HL-60 (cell line): ENCODE data around the gene CCDC107.

ENCODE experiments used
- GABPA ChIP-seq: IDR thresholded peaks from 2 replicates; pipeline ENCODE4 v1.6.1; 2012; ENCODE audit warnings: low read depth
- POLR2AphosphoS5 ChIP-seq: IDR thresholded peaks from 2 replicates; pipeline ENCODE4 v1.6.1; 2012; ENCODE audit warnings: low read depth
- SPI1 ChIP-seq: IDR thresholded peaks from 2 replicates; pipeline ENCODE4 v1.6.1; 2012; ENCODE audit warnings: low read depth, mild to moderate bottlenecking, borderline replicate concordance
- TF ChIP-seq, protein P1 (sequence below): IDR thresholded peaks from one replicate; pipeline ENCODE4 v1.5.1; 2011; ENCODE audit warnings: low read length, control low read depth, inconsistent platforms; ENCODE audit not compliant: insufficient read depth
- TF ChIP-seq, protein P2 (sequence below): IDR thresholded peaks from 2 replicates; pipeline ENCODE4 v1.6.1; 2012; ENCODE audit warnings: low read depth; ENCODE audit not compliant: insufficient replicate concordance

DNA sequence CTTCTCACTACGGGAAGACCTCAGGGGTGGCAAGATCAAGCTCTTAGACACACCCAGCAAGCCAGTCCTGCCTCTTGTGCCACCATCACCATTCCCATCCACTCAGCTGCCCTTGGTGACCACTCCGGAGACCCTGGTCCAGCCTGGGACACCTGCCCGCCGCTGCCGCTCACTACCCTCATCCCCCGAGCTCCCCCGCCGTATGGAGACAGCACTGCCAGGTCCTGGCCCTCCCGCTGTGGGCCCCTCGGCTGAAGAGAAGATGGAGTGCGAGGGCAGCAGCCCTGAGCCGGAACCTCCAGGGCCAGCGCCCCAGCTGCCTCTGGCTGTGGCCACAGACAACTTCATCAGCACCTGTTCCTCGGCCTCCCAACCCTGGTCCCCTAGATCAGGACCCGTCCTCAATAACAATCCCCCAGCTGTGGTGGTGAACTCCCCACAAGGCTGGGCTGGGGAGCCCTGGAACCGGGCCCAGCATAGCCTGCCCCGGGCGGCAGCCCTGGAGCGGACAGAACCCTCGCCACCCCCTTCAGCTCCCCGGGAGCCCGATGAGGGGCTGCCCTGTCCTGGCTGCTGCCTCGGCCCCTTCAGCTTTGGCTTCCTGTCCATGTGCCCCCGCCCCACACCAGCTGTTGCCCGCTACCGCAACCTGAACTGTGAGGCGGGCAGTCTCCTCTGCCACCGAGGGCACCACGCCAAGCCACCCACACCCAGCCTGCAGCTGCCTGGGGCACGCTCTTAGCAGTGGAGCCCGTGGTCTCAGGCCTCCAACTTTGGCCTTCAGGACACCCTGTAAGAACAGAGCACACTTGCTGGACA lies 48.9 kb upstream of the CCDC107 start:
- TF ChIP-seq, protein P1, sequence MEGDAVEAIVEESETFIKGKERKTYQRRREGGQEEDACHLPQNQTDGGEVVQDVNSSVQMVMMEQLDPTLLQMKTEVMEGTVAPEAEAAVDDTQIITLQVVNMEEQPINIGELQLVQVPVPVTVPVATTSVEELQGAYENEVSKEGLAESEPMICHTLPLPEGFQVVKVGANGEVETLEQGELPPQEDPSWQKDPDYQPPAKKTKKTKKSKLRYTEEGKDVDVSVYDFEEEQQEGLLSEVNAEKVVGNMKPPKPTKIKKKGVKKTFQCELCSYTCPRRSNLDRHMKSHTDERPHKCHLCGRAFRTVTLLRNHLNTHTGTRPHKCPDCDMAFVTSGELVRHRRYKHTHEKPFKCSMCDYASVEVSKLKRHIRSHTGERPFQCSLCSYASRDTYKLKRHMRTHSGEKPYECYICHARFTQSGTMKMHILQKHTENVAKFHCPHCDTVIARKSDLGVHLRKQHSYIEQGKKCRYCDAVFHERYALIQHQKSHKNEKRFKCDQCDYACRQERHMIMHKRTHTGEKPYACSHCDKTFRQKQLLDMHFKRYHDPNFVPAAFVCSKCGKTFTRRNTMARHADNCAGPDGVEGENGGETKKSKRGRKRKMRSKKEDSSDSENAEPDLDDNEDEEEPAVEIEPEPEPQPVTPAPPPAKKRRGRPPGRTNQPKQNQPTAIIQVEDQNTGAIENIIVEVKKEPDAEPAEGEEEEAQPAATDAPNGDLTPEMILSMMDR, result no peak
- TF ChIP-seq, protein P2, sequence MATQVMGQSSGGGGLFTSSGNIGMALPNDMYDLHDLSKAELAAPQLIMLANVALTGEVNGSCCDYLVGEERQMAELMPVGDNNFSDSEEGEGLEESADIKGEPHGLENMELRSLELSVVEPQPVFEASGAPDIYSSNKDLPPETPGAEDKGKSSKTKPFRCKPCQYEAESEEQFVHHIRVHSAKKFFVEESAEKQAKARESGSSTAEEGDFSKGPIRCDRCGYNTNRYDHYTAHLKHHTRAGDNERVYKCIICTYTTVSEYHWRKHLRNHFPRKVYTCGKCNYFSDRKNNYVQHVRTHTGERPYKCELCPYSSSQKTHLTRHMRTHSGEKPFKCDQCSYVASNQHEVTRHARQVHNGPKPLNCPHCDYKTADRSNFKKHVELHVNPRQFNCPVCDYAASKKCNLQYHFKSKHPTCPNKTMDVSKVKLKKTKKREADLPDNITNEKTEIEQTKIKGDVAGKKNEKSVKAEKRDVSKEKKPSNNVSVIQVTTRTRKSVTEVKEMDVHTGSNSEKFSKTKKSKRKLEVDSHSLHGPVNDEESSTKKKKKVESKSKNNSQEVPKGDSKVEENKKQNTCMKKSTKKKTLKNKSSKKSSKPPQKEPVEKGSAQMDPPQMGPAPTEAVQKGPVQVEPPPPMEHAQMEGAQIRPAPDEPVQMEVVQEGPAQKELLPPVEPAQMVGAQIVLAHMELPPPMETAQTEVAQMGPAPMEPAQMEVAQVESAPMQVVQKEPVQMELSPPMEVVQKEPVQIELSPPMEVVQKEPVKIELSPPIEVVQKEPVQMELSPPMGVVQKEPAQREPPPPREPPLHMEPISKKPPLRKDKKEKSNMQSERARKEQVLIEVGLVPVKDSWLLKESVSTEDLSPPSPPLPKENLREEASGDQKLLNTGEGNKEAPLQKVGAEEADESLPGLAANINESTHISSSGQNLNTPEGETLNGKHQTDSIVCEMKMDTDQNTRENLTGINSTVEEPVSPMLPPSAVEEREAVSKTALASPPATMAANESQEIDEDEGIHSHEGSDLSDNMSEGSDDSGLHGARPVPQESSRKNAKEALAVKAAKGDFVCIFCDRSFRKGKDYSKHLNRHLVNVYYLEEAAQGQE, result no peak
- TF ChIP-seq POLR2AphosphoS5 (no peak), GABPA (no peak), SPI1 (no peak)
